HG03108 (cell line): ENCODE measurements around the gene MAST4.

Source experiments
- ATAC-seq: cut with Tn5 transposase; IDR thresholded peaks from one replicate; pipeline ENCODE4 v1.9.1; 2021; ENCODE audit warnings: moderate library complexity; ENCODE audit not compliant: unreplicated experiment

The MAST4 gene

DNA sequence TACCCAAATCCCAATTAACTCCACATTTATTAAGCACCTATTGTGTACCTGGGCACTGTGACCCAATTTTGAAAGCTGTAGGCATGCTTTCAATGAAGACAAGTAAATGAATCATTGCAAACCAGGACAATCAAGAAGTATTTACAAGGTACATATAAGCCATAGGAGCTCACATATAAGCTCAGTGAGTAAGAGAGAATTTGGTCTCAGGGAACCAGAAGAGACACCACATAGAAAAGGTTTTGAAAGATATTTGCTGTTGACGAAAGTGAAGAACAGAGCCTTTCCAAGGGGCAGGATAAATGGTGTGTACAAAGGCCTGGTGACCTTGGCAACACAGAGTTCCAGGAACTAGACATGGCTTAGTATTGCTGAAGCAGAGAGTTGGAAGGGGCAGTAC lies 412.8 kb downstream of the MAST4 start:
- no peak for ATAC-seq

DNA sequence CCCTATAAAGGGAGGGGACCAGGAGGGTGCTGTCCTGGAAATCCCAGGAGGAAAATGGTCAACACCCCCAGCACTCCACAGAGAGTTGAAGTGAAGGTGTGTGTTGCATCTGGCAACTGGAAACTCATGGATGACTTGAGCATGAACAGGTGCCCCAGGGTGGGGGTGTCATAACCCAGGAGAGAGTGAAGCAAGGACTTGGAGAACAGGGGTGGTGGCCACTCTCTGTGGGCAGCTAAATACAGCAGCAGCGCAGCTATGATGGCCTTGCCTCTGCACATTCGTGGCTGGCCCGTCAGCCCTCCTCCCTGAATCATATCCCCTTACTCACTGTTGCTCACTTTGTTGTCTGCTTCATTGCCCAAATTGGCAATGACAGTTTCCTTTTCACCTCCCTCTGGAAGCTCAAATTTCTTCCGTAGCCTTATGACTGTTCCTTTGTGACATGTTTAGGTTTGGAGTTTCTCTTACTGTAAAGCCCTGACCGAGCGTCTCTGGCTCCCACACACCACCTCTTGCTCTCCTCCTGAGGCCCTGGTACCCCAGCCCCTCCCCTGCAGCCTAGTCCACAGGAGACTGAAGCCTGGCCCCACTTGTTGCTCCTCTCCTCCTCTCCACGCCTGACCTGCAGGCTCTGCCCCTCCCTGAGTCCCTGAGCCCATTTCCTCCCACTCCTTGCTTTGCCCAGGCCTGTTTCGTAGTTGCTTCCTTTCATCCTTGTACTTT lies 414.7 kb downstream of the MAST4 start:
- ATAC-seq: no peak

DNA sequence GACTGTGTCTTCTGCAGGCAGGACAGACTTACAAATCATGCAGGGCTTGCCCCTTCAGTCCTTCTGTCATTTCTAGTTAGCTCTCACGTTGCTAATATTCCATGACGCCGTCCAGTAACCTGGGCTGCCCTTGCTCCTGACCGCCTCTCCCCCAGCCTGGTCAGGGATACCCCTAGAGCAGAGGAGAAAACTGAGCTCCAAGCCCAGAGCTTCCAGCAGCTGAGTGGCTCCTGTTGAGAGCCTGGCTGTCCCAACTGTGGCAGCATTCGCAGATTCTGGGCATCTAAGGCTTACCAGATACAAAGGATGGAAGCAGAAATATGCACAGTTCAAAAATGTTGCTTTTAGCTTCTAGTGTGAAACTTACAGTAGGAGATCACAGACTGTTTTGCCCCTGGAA lies 415.2 kb downstream of the MAST4 start:
- no peak for ATAC-seq

DNA sequence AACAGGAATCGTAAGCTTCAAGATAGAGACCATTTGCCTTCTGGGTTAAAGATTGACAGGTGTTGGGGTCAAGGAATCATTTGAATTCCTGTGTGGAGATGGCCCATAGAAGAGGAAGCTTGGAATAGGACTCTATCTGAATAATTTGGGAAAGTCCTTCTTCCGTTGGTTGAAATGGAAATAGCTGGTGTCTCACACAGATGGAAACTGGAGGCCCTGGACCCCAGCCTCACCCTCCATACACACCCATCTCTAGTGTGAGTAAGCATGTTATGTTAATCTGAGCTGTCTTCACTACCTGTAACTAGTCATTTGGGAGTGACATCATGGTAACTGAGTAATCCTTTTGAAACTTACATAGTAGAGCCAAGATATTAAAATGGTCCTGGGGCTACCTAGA lies 416.0 kb downstream of the MAST4 start:
- ATAC-seq: no peak

DNA sequence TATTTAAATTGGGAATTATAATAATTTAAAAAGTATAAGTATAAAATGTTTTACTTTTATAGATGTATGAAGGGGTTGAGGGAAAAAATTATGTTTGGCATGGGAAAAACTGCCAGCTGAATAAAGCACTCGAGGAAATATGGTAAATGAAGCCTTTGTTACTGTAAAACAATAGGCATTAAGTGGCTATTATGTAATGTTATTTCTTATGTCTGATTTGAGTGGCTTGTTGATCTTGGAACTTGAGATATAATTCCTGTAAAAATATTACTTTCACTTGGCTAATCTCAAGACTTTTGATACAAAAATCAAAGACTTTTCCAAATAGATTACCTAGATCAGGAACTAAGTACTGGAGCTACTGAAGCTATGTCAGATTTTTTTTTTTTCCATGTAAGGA lies 417.5 kb downstream of the MAST4 start:
- no peak for ATAC-seq

DNA sequence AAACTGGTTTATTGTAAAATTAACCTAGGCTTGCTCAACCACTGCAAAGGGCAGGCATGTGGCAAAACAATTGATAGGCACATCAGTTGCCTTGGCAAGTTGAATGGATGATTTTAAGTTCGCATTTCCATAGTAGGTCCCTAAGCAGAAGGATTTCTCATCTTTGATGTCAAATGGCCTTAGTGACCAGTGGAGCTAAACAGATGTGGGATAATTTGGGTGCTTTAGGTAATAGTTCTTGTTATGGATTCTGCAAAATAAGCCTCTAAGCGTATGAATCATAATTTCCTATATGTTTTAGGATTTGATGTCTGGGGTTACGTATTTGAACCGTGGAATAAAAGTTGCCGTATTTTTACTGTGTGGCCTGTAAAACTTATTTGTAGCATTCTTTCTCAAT lies 418.0 kb downstream of the MAST4 start:
- ATAC-seq: no peak

DNA sequence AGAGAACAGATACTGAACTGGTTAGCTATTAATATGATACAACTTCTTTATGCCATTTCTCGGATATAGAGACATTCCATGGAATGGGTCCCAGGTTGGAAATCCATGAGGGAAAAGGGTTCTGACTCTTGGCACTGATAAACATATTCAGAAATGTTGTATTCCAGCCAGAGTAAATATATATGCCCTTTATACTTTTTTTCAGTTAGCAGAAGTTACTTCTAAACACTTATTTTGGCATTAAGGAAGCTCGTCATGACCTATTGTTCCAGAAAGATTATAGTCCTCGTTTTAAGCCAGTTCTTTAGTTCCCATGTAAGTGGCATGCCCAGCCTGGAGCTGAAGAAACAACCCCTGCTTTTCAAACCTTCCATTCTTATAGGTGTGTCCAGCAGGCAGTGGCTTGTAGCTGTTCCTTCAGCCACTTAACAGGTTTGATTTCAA lies 418.8 kb downstream of the MAST4 start:
- no peak for ATAC-seq

DNA sequence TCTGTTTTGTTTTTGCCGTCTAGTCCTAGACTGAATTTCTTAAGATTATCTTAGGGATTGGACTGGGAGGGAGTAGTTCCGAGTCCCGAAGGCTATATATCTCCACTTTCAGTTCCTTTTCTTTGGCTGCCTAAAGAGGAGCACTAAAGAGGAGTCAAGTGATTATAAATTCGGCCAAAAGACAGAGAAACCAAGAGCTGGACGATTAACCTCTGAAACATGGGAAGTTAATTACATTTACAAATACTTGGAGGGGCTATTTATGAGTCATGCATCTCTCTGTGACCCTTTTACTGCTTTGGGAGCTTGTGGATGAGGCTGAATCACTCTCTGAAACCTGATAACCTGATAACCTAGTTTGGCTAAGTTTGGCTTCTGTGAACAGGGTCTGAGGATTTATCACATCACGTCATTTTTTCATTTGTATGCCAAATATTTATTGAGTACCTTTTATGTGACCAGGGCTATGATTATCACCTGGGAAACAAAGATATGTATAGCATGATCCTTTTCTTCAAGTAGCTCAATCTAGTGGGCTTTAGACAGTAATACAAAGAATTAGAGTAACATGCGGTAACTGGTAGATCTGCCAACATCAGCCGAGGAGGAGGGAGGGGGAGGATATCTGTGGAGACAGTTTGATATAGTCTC lies 419.5 kb downstream of the MAST4 start:
- no peak for ATAC-seq

DNA sequence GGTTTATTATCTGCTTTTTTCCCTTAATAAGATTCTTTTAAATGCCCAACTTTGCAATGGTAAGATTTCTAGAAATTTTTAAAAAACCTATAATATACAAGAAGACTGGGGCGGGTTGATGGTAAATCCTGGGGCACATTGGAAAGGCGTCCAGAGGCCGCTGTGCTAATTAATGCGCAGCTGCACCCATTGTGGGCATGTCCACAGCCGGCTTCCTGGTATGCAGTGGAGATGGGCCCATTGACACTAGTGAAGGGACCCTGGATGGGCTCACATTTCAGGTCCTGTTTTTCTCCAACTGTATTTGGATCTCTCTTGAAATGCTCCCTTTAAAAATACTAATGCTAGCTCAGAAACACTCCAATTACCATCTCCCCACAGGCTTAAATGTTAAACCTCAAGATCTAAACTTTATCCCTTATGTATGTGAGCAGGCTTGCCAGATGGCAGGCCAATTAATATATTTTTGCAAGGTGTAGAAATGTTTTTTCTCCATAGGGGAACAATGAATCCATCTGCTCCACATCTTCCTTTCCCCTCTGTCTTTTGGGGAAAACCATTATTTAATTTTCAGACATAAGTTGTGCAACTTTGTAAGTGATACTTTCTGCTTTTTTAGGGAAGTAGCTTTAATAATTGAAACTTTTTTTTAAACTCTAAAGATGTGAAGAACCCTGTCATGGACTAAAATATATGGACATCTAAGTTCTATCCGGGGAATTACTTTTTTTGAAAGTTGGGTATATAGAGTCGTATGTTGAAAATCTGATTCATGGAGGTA lies 423.1 kb downstream of the MAST4 start:
- ATAC-seq: no peak

DNA sequence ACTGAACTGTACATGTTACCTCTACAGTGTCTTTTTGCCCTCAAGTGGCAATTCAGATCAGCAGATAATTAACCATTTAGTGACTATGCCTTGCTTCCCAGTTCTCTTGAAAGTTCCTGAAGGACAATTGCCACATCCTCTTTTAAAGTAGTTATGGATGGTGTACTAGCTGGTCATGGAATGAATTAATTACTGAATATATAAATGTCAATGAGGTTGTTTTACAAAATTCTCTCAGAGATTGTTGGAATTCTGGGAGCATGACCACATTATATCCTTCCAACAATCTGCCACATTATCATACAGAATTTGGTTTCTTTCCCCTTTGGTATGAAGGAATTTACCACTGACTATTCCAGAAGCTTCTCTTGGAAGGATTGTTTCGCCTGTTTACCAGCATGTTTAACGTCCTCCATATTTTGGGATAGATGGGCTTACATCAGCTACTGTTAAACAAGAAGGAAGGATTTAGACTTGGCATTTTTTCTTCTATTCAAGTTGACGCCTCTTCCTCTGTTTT lies 424.0 kb downstream of the MAST4 start:
- no peak for ATAC-seq

DNA sequence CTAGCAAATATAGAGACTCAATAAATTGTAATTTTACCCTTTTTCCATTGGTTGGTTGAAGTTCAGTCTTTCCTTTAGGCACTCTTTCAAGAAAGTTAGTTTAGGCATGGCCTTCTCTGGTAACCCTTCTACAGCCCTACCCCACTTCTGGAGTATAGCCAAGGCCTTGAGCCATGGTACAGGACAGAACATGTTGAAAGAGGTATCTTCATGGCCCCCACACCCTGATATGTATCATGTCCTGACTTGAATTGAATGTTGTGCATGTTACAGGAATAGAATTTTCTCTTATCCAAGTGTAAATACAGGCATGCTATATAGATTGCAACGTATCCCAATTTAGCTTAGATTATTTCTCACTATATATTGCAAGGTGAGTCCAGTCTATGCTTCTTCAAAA lies 424.8 kb downstream of the MAST4 start:
- no peak for ATAC-seq

DNA sequence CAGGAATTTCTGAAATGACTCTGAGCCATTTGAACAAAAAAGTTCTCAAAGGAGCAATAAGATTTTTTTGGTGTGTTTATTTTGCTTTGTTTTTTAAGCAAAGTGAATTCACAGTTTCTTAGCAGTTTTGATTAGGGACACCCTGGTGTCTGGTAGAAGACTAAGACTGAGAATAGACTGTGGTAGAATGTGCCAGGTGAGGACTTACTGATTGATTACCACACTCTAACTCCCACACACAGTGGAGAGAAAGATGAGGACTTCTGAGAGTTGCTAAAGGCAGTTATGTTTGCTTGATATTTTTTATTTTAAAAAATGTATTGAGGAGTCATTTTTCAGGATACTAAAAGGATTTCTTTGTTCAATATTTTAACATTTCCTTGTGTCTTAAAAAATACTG lies 425.3 kb downstream of the MAST4 start:
- ATAC-seq: no peak

DNA sequence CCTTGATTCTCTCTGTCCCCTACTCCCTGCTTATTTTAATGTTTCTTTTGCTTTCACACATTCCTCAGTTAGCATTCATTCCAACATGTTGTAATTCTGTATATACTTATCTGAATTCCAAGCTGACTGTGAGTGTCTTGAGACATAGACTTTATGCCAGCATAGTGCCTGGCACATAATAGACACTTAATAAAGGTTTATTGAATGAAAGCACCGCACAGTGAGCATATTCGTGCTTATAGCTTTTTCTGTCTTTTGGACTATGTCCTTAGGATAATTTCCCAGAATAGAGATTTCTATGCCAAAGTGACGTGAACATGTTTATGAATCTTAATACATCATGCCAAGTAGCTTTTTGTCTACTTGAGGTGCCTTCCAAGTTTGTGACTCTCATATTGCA lies 425.8 kb downstream of the MAST4 start:
- no peak for ATAC-seq

DNA sequence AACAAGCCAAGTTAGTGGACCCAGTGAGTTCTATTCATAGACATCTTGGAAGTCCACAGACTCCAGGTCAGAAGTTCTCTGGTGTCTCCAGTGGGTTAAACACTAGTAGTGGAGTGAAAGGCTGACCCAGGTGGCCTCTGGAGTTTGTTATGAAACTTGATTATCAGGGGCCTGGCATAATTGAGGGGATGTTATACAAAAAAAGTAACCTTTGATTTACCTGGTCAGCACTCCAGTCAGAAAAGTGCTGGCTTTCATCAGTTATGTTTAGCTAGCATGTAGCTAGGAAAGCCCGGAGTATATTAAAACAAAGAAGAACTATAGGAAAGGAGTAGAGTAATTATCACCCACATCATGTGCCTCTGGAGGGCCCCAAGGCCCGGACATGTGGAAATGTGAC lies 429.3 kb downstream of the MAST4 start:
- no peak for ATAC-seq

DNA sequence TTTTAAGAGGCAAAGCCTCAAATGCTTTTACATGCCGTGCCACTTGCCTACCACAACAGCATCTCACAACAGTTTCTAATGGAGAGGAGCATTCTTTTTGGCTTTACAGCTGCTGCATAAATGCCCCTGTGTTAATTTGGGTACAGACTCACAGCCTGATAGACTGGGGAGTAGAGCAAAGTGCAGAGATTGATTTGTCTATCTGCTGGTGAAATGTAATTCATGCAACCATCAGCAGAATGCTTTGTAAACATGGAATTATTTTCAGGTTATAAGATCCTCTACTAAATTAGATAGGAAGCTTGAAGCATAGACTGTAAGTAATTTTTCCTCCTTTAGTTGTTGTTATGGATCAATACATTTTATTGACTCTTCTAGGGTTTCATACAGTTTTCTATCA lies 430.1 kb downstream of the MAST4 start:
- no peak for ATAC-seq

DNA sequence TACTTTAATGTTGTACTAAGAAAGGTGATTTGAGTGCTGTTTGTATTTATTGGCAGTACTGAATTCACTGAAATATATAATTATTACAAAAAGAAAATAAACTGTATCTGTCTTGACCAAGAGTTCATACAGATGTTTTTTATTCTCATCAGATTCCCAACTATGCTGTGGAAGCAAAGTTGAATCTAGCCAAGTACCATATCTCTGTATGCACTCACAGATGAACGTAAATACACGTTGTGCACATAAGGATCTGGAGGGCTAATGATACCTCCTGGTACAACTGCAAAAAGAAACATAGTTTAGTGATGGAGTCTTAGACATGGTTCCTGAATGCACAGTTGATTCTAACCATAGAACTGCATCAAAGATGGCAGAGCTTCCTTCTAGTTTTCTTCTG lies 431.0 kb downstream of the MAST4 start:
- no peak for ATAC-seq

DNA sequence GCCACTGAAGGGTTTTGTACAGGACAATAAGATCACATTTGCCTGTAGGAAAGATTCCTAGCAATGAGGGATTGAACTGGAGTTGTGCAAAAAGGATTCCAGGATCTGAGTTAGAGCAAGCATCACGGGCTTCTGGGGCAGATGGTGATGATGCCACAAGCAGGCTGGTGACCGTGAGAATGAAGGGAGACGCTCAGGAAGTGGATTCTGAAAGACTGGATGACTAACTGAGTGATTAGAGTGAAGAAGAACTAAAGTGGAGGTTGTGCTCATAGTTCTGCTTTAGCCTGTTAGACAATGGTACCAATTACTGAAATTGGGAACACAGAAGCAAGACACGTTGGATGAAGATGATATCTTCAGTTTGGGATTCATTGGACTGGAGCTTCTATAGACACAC lies 432.2 kb downstream of the MAST4 start:
- ATAC-seq: no peak

DNA sequence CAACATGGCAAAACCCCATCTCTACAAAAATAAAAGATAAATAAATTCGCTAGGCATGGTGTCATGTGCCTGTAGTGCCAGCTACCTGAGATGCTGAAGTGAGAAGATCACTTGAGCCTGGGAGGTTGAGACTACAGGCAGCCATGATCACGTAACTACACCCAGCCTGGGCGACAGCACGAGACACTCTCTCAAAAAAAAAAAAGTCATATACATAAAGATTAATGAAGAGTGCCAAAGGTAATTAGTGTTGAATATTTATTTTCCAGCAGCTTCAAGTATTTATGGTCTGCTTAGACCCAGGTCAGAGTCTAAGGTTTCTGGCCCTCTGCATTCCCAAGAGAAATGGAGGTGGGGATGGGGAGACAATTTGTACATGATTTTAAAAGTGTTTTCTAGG lies 432.7 kb downstream of the MAST4 start:
- no peak for ATAC-seq

DNA sequence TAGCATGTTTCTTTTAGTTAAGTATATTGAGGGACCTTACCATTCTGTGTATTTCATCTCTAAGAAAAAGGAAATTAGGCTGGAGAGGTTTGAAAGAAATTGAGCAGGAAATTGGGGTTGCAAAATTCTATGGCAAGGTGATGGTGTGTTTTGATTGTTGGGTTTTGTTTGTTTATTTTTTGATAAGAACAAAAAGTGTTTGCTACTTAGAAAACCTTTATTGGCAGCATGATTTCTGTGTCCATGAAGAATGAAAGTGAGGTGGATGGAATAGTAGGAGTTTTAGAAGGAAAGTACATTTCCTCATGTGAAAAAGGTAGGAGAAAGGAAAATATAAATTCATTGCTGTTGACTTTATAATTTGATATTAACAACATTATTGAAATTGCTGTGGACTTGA lies 433.3 kb downstream of the MAST4 start:
- no peak for ATAC-seq

DNA sequence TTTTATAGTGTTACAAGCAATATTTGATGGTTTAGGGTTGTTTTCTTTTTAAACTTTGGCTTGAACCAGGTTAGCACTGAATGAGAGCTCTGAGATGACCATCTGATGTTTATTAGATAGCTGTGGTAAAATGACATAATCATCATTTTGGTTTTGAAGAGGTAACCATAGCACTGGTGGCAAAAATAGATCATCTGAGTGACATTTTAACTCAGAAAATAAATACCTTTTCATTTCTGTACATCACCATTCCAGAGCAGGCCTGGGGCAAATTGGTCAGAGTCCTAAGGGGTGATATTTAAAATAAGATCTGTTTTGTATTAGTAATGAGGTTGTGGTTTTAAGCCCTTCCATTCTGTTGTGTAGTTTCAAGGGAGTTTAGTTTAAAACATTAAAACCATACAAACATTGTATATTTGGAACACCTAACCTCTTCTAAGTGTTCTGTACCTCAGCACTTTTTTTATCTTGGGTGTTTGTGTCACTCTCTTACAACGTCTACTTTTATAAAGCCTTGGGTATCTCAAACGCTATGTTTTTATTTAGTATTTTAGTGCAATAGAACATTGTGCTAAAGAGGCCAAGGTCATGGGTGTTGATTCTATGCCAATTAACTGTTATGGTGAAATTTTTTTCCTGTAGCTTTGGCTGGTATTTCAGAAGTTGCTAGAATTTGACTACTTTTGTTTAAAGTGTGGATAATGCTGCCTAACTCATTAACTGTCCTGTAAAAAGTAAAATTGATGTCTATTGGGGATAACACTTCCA lies 434.3 kb downstream of the MAST4 start:
- ATAC-seq: no peak

DNA sequence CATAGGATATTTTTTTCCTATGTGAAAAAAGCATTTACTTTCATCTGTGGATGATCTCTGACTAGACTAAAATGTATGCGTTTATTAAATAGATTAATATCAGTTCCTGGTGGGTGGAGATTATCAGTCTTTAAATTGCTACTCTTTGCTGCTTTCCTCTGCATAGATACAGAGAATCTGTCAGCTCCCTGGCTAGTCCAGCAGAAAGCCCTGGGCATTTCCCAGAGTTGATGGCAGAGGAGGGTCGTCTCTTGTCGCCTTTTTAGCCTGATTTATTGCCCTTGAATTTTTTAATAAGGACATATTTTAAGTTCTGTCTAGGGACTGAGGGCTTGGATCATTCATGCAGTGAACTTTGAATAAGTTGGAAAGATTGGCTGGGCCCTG lies 434.9 kb downstream of the MAST4 start:
- no peak for ATAC-seq
